Prostate gland (tissue), 2 donors: ENCODE data around the gene TNFAIP3. TPM values are rescaled to one million over a fixed set of nuclear protein-coding genes. Genes with fewer than 3 reads are reported as not detected.

ENCODE experiments used
- DNase-seq: peaks from one replicate; pipeline ENCODE4 v3.0.0-alpha.2; 2019; ENCODE audit warnings: low spot score
- H3K27ac ChIP-seq, 2 donors: fragments of 200-600 bp; sonication (generic); 2 replicates each; pipeline ENCODE4 v1.5.1; 2017 to 2019
- H3K27me3 ChIP-seq: fragments of 200-600 bp; sonication (generic); replicated peaks from 2 replicates; pipeline ENCODE4 v1.5.1; 2019; ENCODE audit not compliant: insufficient read depth
- H3K36me3 ChIP-seq, 2 donors: fragments of 200-600 bp; sonication (generic); 1 replicate in 1 of 2; 2 replicates in 1 of 2; pipeline versions ENCODE4 v1.5.1 to v1.8.1; 2017 to 2019
- H3K4me1 ChIP-seq: fragments of 200-600 bp; sonication (generic); replicated peaks from 2 replicates; pipeline ENCODE4 v1.5.1; 2019
- H3K4me3 ChIP-seq, 2 donors: fragments of 200-600 bp; sonication (generic); 2 replicates each; pipeline ENCODE4 v1.5.1; 2017 to 2019
- H3K9me3 ChIP-seq: fragments of 200-600 bp; sonication (generic); 2 replicates; pipeline ENCODE4 v1.5.1; 2017
- CTCF ChIP-seq, 4 experiments: fragments of 200-600 bp in 2 of 4; fragments of 450-650 bp in 2 of 4; sonication (generic) in 2 of 4; IDR thresholded peaks; 1 replicate in 3 of 4; 2 replicates in 1 of 4; pipeline ENCODE4 v1.5.1; 2016 to 2019; ENCODE audit warnings: antibody characterized with exemption in 4 of 4, mild to moderate bottlenecking in 2 of 4, moderate library complexity in 2 of 4
- POLR2A ChIP-seq: fragments of 450-650 bp; IDR thresholded peaks from one replicate; pipeline ENCODE4 v1.6.1; 2016; ENCODE audit warnings: antibody characterized with exemption, mild to moderate bottlenecking
- POLR2AphosphoS5 ChIP-seq: sonication (generic); formaldehyde crosslinking; IDR thresholded peaks from one replicate; pipeline ENCODE4 v1.6.1; 2017; ENCODE audit warnings: antibody characterized with exemption
- WGBS: methylation state at CpG from one replicate; pipeline ENCODE4 v1.1.5; 2018; 5-methylcytosine and 5-hydroxymethylcytosine counted together
- intact Hi-C: fragments of 100-400 bp; cut with DNase I; formaldehyde crosslinking; loops from one replicate; pipeline ENCODE4 v1.14.2; 2022
- total RNA-seq, 2 donors: library from RNA; depleted of rRNA; stranded (reverse); fragments of >200 nt; gene quantifications; one replicate each; pipeline ENCODE4 v1.1.0, GENCODE V29; 2016

TNFAIP3 gene
- total RNA-seq, 2 donors from 2014 or later, result 13.0 to 19.9 TPM

- H3K36me3 ChIP-seq, result peaks cover 0 to 10% of the 10 kb centered on the region in 2 donors
- no peak overlapping the region for H3K4me3 ChIP-seq
- intact Hi-C loops, result no loop called here
- DNase-seq, result no peak
- peaks cover 3% of the 10 kb centered on the region for H3K4me1 ChIP-seq
- H3K27ac ChIP-seq, result no peak overlapping the region
- WGBS, result 89% methylated on average over 3 of the region's 3 CpGs
- H3K9me3 ChIP-seq, result no peaks in the 10 kb centered on the region
- TF ChIP-seq CTCF (IDR thresholded peaks at IDR 0.05) (no peak), POLR2AphosphoS5 (no peak), POLR2A (no peak)
- no peaks in the 10 kb centered on the region for H3K27me3 ChIP-seq
These were observed 8.5 kb downstream of the TNFAIP3 start for GRCh38 chr6:137875606-137876005.

GRCh38 chr6:137876547-137876946, 9.5 kb downstream of the TNFAIP3 start:
- no peak overlapping the region for H3K4me3 ChIP-seq
- H3K9me3 ChIP-seq, result no peaks in the 10 kb centered on the region
- H3K36me3 ChIP-seq, result peaks cover 5 to 10% of the 10 kb centered on the region in 2 donors
- H3K27ac ChIP-seq, result no peak overlapping the region
- H3K27me3 ChIP-seq, result no peaks in the 10 kb centered on the region
- DNase-seq, result no peak
- peaks cover 3% of the 10 kb centered on the region for H3K4me1 ChIP-seq
- WGBS, result 92% methylated on average over 2 of the region's 2 CpGs
- intact Hi-C loops, result no loop called here
- no peak for TF ChIP-seq POLR2A
- TF ChIP-seq POLR2AphosphoS5, result no peak
- no peak for TF ChIP-seq CTCF (IDR thresholded peaks at IDR 0.05)

- no peak overlapping the region for H3K27ac ChIP-seq
- H3K9me3 ChIP-seq, result no peaks in the 10 kb centered on the region
- TF ChIP-seq POLR2A, result no peak
- TF ChIP-seq CTCF (IDR thresholded peaks at IDR 0.05), result no peak
- TF ChIP-seq POLR2AphosphoS5, result no peak
- H3K4me3 ChIP-seq, result no peak overlapping the region
- DNase-seq, result no peak
- WGBS, result 94% methylated on average over 3 of the region's 3 CpGs
- H3K4me1 ChIP-seq, result peaks cover 3% of the 10 kb centered on the region
- intact Hi-C loops, result no loop called here
- H3K36me3 ChIP-seq, result peaks cover 8 to 10% of the 10 kb centered on the region in 2 donors
- no peaks in the 10 kb centered on the region for H3K27me3 ChIP-seq
These were observed 10.1 kb downstream of the TNFAIP3 start for GRCh38 chr6:137877113-137877512.

GRCh38 chr6:137877606-137878005, 10.5 kb downstream of the TNFAIP3 start:
- Histone ChIP-seq H3K4me1 (peaks cover 3% of the 10 kb centered on the region), H3K9me3 (no peaks in the 10 kb centered on the region), H3K27me3 (no peaks in the 10 kb centered on the region), H3K36me3 (peaks cover 8 to 10% of the 10 kb centered on the region in 2 donors), H3K4me3 (no peak overlapping the region), H3K27ac (no peak overlapping the region)
- over 99% methylated on average over 5 of the region's 5 CpGs for WGBS
- no peak for DNase-seq
- intact Hi-C loops, result no loop called here
- no peak for TF ChIP-seq POLR2AphosphoS5
- no peak for TF ChIP-seq CTCF (IDR thresholded peaks at IDR 0.05)
- no peak for TF ChIP-seq POLR2A

GRCh38 chr6:137878029-137878428, 11.0 kb downstream of the TNFAIP3 start:
- no peaks in the 10 kb centered on the region for H3K27me3 ChIP-seq
- H3K27ac ChIP-seq, result no peak overlapping the region
- no peak overlapping the region for H3K4me3 ChIP-seq
- H3K36me3 ChIP-seq, result peaks cover 8 to 10% of the 10 kb centered on the region in 2 donors
- H3K9me3 ChIP-seq, result no peaks in the 10 kb centered on the region
- TF ChIP-seq POLR2A (no peak), POLR2AphosphoS5 (no peak), CTCF (IDR thresholded peaks at IDR 0.05) (no peak)
- intact Hi-C loops, result no loop called here
- DNase-seq, result no peak
- 88% methylated on average over 2 of the region's 2 CpGs for WGBS
- H3K4me1 ChIP-seq, result peaks cover under 1% of the 10 kb centered on the region
